Mammary epithelial cell (primary cell): ENCODE data around the gene PDZD4.

ENCODE experiments used
- CTCF ChIP-seq, 2 donors: IDR thresholded peaks in 1 of 2; conservative IDR thresholded peaks in 1 of 2; 2 replicates each; pipeline ENCODE4 v1.5.1; 2011 to 2012; ENCODE audit warnings: inconsistent platforms in 2 of 2, low read length in 2 of 2, mild to moderate bottlenecking in 2 of 2, control low read depth in 1 of 2, low read depth in 1 of 2; ENCODE audit not compliant: insufficient read depth in 1 of 2; ENCODE audit errors: extremely low read depth in 1 of 2
- EZH2 ChIP-seq: IDR thresholded peaks from 2 replicates; pipeline ENCODE4 v1.6.1; 2012; ENCODE audit warnings: low read length, inconsistent platforms, borderline replicate concordance

GRCh38 chrX:153778181-153778580, 52.2 kb downstream of the PDZD4 start:
- no peak for TF ChIP-seq CTCF (conservative IDR thresholded peaks at IDR 0.05 in 1 of 2, IDR thresholded peaks at IDR 0.05 in 1 of 2; ENCODE audit: extremely low read depth in 1 of 2, insufficient read depth in 1 of 2, low read depth in 1 of 2, low read length in 2 of 2)
- TF ChIP-seq EZH2, result no peak
